A172 (cell line): ENCODE results near the gene MKNK1. TPM values are rescaled to one million over a fixed set of nuclear protein-coding genes. Genes with fewer than 3 reads are reported as not detected.
"Not testable (repeated sequence)": the region's sequence is repeated elsewhere in the genome, so short reads cannot be mapped to it uniquely, and the experiment has no call there.

Experiments used
- DNase-seq: peaks from one replicate; pipeline ENCODE4 v3.0.0-alpha.2; 2015; ENCODE audit warnings: low spot score
- total RNA-seq: library from RNA; depleted of rRNA; stranded (reverse); fragments of >200 nt; shearing (Covaris generic); gene quantifications from 2 replicates; pipeline ENCODE4 v1.2.3, GENCODE V29; 2014; rRNA removed

MKNK1 gene
- total RNA-seq = 26.7 and 32.3 TPM in 2 replicates

- DNase-seq = peak; percentile 91
Observed at GRCh38 chr1:46603858-46604549, at the start of gene MKNK1. MKNK1 (minus strand) TSS chr1:46604268; CDS start chr1:46583327, 20,941 bp downstream.

- no peak for DNase-seq
Observed at GRCh38 chr1:46653405-46653958, 49.4 kb upstream of the MKNK1 start.

DNA sequence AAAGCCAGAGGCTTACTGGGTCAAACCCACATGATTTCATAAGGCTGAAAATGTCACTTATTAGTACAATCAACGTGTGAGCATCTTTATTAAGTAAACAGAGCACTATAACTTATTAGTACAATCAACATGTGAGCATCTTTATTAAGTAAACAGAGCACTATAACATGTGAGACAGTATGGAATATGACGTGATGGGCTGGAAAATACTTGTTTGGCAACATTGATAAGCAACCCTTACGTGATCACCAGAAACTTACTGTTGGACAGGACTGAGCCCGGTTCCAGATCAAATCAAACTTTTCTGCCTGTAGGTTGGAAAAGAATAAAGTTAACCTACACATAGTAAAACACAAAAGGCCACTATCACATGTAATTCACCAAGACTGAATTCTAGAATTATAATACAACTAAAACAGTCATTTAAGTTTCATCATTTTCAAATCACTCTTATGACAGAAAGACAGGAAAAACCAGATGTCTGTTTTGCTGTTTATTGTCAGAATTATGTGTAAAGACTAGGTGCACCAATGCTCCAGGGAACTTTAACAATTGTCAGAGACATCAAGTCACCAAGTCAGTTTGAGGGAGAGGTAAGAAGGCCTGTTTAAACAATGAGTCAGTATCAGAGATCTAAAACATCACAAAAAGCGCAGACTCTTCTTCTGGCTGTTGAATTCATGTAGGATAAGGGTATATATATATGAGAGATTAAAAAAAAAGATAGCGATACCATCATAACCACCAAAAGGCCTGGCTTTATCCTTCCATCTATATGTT is 48.4 kb upstream of the MKNK1 start:
- no peak for DNase-seq

DNA sequence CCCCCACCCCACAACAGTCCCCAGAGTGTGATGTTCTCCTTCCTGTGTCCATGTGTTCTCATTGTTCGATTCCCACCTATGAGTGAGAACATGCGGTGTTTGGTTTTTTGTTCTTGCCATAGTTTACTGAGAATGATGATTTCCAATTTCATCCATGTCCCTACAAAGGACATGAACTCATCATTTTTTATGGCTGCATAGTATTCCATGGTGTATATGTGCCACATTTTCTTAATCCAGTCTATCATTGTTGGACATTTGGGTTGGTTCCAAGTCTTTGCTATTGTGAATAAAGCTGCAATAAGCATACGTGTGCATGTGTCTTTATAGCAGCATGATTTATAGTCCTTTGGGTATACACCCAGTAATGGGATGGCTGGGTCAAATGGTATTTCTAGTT is 47.1 kb upstream of the MKNK1 start:
- DNase-seq = not testable (repeated sequence)

DNA sequence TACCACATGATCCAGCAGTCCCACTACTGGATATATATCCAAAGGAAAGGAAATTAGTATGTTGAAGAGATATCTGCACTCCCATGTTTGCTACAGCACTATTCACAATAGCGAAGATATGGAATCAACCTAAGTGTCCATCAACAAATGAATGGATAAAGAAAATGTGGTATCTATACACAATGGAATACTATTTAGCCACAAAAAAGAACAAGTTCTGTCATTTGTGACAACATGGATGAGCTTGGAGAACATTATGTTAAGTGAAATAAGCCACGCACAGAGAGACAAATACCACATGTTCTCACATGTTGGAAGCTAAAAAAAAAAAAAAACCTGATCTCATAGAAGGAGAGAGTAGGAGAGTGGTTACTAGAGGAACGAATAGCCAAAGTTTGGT is 46.4 kb upstream of the MKNK1 start:
- no peak for DNase-seq

GRCh38 chr1:46649764-46650163 is 45.7 kb upstream of the MKNK1 start:
- DNase-seq = no peak

GRCh38 chr1:46647611-46648010 is 43.5 kb upstream of the MKNK1 start:
- no peak for DNase-seq

DNA sequence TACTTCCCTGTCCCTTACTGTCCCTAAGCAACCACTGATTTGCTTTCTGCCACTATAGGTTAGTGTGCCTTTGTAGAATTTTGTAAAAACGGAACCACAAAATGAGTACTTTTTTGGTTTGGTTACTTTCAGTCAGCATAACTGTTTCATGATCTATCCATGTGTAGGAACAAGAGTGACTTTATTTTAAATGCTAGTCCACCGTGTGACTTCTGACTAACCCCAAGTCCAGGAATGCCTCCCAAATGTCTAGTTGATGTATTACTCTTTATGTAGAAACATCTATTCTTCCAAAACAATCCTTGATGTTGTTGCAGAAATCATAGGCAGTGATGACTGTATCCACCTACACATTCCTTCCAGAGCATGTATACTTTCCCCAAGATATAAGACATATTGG is 42.8 kb upstream of the MKNK1 start:
- DNase-seq = no peak

DNA sequence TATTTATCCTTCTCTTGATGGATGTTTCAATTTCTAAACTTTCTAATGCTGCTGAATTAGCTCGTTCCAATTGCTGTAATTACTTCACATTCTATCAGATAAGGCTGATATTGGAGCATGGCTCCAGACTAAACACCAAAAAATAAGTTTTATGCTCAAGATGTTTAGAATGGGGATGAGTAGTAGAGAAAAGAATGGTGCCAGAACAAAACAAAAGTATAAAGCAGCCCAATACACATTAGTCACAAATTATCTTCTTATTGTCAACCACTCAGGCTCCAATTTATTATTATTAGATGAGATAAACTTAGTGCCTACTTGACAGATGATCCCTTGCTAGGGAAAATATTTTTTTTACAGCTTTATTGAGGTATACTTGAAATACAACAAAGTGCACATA is 42.3 kb upstream of the MKNK1 start:
- no peak for DNase-seq

- DNase-seq = no peak
Observed at GRCh38 chr1:46645815-46646214, 41.7 kb upstream of the MKNK1 start.

- peak; percentile 91 for DNase-seq
Observed at GRCh38 chr1:46643368-46643775, 39.3 kb upstream of the MKNK1 start.

- no peak for DNase-seq
Observed at GRCh38 chr1:46642115-46642680, 38.1 kb upstream of the MKNK1 start.

DNA sequence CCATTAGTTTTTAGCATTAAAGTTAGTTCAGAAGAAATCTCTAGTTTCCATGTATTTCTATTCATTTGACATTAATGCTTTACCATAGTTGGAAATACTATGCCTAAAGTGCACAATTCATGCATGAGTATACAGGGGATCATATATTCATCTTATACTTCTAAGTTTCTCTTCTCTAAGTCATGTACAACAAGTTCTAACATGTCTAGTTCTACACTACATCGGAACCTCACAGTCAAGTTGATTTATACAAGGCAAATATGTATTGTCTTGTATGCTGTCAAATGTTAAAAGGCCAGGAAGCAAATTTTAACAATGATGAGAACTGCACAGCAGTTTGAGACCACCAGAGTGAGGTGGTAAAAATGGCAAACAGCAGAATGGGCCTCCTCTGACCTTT is 35.5 kb upstream of the MKNK1 start:
- no peak for DNase-seq

- DNase-seq = no peak
Observed at GRCh38 chr1:46638921-46639320, 34.9 kb upstream of the MKNK1 start.

GRCh38 chr1:46637444-46638083 is 33.5 kb upstream of the MKNK1 start:
- DNase-seq = no peak

DNA sequence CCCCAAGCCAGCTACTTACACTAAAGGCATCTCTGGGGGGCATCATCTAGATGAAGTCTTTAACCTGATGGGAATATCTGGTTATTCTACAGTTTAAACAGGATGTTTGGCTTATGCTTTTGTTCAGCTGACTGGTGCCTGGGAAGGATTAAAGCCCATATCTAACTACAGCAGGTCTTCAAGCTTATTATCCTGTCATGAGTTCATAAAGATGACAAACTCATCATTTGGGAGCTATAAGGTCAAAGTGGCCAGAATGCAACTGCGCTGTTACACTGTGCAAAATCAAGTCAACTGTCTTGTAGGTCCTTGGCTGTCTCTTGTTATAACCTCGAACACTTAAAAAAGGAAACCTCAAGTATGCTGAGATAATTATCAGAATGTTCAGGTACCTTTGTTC is 31.1 kb upstream of the MKNK1 start:
- DNase-seq = no peak

GRCh38 chr1:46630719-46631118 is 26.7 kb upstream of the MKNK1 start:
- DNase-seq = no peak

DNA sequence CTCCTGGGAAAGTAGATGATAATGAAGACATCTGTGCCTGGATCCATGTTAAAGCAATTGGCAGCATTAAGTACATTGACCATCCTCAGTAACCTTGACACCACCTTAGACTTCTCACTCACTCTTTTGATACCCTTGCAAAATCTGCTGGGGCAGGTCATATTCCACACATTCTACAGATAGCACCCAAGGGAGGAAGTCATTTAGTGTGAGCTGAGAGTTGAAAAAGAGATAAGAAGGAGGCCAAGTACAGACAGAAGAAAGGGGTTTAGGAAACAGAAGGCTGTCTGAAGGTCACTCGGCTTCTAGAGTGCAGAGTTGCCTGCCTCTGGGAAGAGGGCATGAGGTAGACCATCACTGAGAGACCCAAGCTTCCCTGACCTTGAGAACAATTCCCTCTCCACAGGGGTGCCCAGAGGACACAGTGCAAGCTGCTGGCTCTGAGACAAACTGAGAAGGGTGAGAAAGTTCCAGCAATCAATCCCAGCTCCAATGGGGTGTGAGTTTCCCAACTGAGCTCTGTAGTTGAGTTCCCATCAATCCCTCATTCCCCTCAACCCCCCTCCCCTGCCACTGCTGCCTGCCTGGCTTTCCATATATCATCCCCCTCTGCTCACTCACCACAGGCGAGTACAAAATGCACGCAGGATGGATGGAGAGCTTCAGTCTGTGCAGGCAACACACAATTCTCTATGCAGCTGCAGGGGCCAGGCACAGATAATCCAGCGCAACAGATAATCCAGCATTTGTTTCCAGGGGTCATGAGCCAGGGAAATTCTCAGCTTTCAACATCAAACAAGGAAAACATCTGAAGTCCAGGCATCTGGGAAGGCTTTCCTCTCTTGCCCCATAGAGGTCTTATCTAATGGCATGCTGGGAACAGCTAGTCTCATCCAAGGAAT is 19.9 kb upstream of the MKNK1 start:
- DNase-seq = no peak

- peak; percentile 61 for DNase-seq
Observed at GRCh38 chr1:46622344-46622743, 18.3 kb upstream of the MKNK1 start.

- DNase-seq = peak; percentile 60
Observed at GRCh38 chr1:46621930-46622329, 17.9 kb upstream of the MKNK1 start.

DNA sequence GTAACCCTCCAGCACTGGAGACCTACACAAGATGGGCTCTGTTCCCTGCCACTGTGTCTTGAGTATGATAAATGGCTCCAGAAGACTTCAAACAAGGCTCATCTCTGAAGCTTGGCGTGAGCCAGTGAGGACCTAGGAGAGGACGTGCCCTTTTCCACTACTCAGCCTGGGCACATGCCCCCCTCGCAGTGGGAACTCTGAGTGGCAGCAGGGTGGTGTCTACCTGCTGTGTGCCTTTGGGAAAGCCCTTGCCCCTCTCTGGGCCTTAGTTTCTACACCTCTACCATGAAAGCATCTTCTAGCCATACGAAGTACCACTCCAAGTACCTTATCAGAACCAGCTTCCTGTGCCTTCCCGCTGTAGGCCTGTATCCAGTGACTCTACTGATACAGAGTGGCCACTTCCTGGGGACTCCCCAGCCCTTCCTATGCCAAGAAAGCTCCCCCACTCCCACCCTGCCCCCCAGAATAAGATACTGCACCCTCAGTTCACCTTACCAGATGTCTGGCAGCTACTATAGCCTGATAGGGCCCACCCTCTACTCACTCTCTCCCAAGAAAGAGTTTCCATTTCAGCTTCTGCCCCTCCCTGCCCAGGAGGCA is 15.7 kb upstream of the MKNK1 start:
- DNase-seq = no peak
